ENCODE measurements around the gene ALOXE3.

The ALOXE3 gene

DNA sequence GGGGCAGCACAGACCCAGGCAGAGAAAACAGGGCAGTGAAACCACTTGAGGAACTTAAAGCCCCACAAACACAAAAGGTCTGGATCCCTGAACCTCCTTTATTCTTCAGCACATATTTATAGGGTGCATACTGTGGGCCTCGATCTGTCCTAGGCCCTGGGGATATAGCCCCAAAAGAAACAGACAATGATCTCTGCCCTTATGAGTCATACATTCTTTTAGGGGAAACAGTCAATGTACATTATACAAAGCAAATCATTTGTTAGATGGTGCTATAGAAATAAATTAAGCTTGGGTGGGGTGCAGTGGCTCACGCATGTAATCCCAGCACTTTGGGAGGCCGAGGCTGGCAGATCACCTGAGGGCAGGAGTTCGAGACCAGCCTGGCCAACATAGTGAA lies 15.6 kb upstream of the ALOXE3 start:
- Histone ChIP-seq H3K79me2 (ENCODE audit: low read length) (no peaks in the 10 kb centered on the region), H3K9me2 (replicated peaks; ENCODE audit: insufficient read depth, low read length) (no peaks in the 10 kb centered on the region), H2AFZ (ENCODE audit: low read length) (no peak overlapping the region), H3K36me3 (replicated peaks; ENCODE audit: insufficient read depth, low read length) (no peaks in the 10 kb centered on the region), H3K4me3 (ENCODE audit: low read length) (no peak overlapping the region), H3F3A (ENCODE audit: insufficient read depth, low read length) (peaks cover 9% of the 10 kb centered on the region), H3K4me2 (ENCODE audit: low read depth, low read length) (no peak overlapping the region), H3K9ac (ENCODE audit: low read length) (no peak overlapping the region), H3K4me1 (ENCODE audit: low read length) (peaks cover 7% of the 10 kb centered on the region), H3K9me3 (replicated peaks; ENCODE audit: insufficient read depth, low read length) (no peaks in the 10 kb centered on the region), H3K27ac (ENCODE audit: low read length) (no peak overlapping the region), H4K20me1 (ENCODE audit: insufficient read depth, low read length) (no peaks in the 10 kb centered on the region), H3K27me3 (replicated peaks; ENCODE audit: insufficient read depth, low read length) (peaks cover 55% of the 10 kb centered on the region)
- no peak for TF ChIP-seq EZH2phosphoT487 (IDR thresholded peaks at IDR 0.05; ENCODE audit: low read length)
- no peak for TF ChIP-seq EZH2 (optimal IDR thresholded peaks at IDR 0.05; ENCODE audit: low read depth, low read length)
- no peak for TF ChIP-seq CTCF (IDR thresholded peaks at IDR 0.05; ENCODE audit: low read length)
- no peak for DNase-seq

GRCh38 chr17:8133399-8133798 lies 15.1 kb upstream of the ALOXE3 start:
- no peak overlapping the region for H2AFZ ChIP-seq (ENCODE audit: low read length)
- peaks cover 4% of the 10 kb centered on the region for H3F3A ChIP-seq (ENCODE audit: insufficient read depth, low read length)
- no peak overlapping the region for H3K4me2 ChIP-seq (ENCODE audit: low read depth, low read length)
- no peaks in the 10 kb centered on the region for H3K79me2 ChIP-seq (ENCODE audit: low read length)
- no peak overlapping the region for H3K9ac ChIP-seq (ENCODE audit: low read length)
- H3K27ac ChIP-seq (ENCODE audit: low read length), result no peak overlapping the region
- no peak for TF ChIP-seq CTCF (IDR thresholded peaks at IDR 0.05; ENCODE audit: low read length)
- no peak for TF ChIP-seq EZH2phosphoT487 (IDR thresholded peaks at IDR 0.05; ENCODE audit: low read length)
- TF ChIP-seq EZH2 (optimal IDR thresholded peaks at IDR 0.05; ENCODE audit: low read depth, low read length), result no peak
- H3K27me3 ChIP-seq (replicated peaks; ENCODE audit: insufficient read depth, low read length), result peaks cover 60% of the 10 kb centered on the region
- no peaks in the 10 kb centered on the region for H3K9me3 ChIP-seq (replicated peaks; ENCODE audit: insufficient read depth, low read length)
- no peak for DNase-seq
- peaks cover 7% of the 10 kb centered on the region for H3K4me1 ChIP-seq (ENCODE audit: low read length)
- H3K4me3 ChIP-seq (ENCODE audit: low read length), result no peak overlapping the region
- no peaks in the 10 kb centered on the region for H3K9me2 ChIP-seq (replicated peaks; ENCODE audit: insufficient read depth, low read length)
- no peaks in the 10 kb centered on the region for H4K20me1 ChIP-seq (ENCODE audit: insufficient read depth, low read length)
- no peaks in the 10 kb centered on the region for H3K36me3 ChIP-seq (replicated peaks; ENCODE audit: insufficient read depth, low read length)

DNA sequence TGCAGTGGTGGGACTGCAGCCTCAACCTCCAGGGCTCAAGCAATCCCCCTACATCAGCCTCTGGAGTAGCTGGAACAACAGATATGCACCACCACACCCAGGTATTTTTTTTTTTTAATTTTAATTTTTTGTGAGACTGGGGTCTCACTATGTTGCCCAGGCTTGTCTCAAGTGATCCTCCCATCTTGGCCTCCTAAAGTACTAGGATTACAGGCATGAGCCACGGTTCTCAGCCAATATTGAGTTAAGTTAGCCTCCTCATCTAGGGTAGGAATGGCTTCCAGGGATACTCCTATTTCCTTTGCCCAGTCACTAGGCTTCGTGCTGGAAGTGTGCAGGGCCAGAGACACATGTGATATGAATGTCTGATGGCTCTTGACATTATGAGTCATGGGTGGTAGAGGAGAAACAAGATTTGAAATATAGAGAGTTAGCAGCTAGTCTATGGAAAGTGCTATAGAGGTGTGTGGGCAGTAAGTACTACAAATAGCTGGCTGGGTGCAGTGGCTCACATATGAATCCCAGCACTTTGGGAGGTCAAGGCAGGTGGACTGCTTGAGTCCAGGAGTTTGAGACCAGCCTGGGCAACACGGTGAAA lies 13.6 kb upstream of the ALOXE3 start:
- no peak for TF ChIP-seq EZH2 (optimal IDR thresholded peaks at IDR 0.05; ENCODE audit: low read depth, low read length)
- no peak for TF ChIP-seq CTCF (IDR thresholded peaks at IDR 0.05; ENCODE audit: low read length)
- no peak for TF ChIP-seq EZH2phosphoT487 (IDR thresholded peaks at IDR 0.05; ENCODE audit: low read length)
- Histone ChIP-seq H3K9me2 (replicated peaks; ENCODE audit: insufficient read depth, low read length) (no peaks in the 10 kb centered on the region), H3K9ac (ENCODE audit: low read length) (no peak overlapping the region), H3F3A (ENCODE audit: insufficient read depth, low read length) (peaks cover 5% of the 10 kb centered on the region; the same call in 1 of the 2 replicates), H3K27ac (ENCODE audit: low read length) (no peak overlapping the region), H3K27me3 (replicated peaks; ENCODE audit: insufficient read depth, low read length) (peaks cover 62% of the 10 kb centered on the region), H4K20me1 (ENCODE audit: insufficient read depth, low read length) (no peaks in the 10 kb centered on the region), H2AFZ (ENCODE audit: low read length) (no peak overlapping the region), H3K4me2 (ENCODE audit: low read depth, low read length) (no peak overlapping the region), H3K9me3 (replicated peaks; ENCODE audit: insufficient read depth, low read length) (no peaks in the 10 kb centered on the region), H3K79me2 (ENCODE audit: low read length) (no peaks in the 10 kb centered on the region), H3K4me1 (ENCODE audit: low read length) (peaks cover 4% of the 10 kb centered on the region; the same call in 1 of the 2 replicates), H3K4me3 (ENCODE audit: low read length) (no peak overlapping the region), H3K36me3 (replicated peaks; ENCODE audit: insufficient read depth, low read length) (no peaks in the 10 kb centered on the region)
- DNase-seq, result no peak
